NCI-H748 (cell line): Measurements from ENCODE around the gene DERA.
A peak's percentile ranks its signal among the peaks of the same experiment; 100 is the strongest.
"Not testable (repeated sequence)": the region's sequence is repeated elsewhere in the genome, so short reads cannot be mapped to it uniquely, and the experiment has no call there.

Experiments used
- DNase-seq: peaks from one replicate; lab custom pipeline; 2025; ENCODE audit not compliant: unreplicated experiment; lab: John Stamatoyannopoulos, UW

Gene DERA

GRCh38 chr12:16057351-16057751 is 146.2 kb downstream of the DERA start:
- not testable (repeated sequence) for DNase-seq

- no peak for DNase-seq
These were observed 151.5 kb downstream of the DERA start for GRCh38 chr12:16062611-16063010.

GRCh38 chr12:16063726-16064125 is 152.6 kb downstream of the DERA start:
- DNase-seq: no peak

DNA sequence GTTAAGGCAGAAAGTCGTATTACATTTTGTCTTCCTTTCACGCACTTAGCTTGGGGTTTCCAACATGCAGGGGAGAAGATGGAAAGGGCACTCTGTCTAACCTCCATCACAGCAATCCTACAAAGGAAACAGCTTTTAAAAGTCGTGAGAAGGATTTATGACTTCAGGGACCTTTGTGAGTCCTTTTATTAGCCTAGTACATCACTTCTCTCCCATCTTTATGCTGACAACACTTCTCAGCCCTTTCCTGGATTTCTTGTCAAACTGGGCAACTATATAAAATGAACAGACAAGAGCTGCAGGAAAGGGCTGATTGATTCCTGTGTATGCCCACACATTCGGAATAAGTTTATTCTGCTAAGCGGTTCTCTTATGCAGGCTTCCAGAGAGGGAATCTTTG is 159.0 kb downstream of the DERA start:
- DNase-seq: no peak

GRCh38 chr12:16072678-16073077 is 161.5 kb downstream of the DERA start:
- DNase-seq: no peak

DNA sequence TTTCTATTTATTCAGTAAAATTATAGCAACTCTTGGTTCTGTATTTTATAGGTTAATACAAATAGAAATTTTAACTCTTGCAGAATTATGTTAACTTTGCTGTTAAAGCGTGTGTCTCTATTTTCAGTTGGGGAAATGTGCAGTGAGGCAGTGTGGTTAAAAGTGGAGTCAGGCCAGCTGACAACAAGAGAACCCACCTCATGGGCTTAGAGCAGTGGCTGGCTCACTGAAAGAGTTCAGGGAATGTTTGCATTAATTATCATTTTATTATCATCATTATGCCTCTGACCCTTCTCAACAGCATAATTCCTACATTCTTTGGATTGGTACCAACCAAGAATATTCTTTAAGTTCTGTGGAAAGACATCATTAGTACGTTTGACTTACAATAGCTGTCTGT is 163.8 kb downstream of the DERA start:
- no peak for DNase-seq

DNA sequence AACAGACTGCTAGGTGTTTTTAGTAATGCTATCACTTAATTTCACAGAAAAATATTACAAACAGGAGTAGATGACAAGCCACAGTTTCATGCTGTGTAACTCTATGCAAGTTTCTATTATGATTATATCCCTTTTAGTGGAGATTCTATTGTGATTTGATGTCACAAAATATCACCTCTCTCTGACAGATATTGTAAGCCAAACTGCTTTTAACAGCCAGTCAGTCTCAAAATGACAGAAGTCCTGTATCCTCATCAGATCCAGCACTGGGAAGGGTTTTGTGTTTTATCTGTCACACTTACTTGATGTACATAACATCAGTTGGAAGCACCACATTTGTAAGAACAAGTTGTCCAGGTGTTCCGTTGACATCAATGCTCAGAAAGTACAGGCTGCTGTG is 164.8 kb downstream of the DERA start:
- no peak for DNase-seq

DNA sequence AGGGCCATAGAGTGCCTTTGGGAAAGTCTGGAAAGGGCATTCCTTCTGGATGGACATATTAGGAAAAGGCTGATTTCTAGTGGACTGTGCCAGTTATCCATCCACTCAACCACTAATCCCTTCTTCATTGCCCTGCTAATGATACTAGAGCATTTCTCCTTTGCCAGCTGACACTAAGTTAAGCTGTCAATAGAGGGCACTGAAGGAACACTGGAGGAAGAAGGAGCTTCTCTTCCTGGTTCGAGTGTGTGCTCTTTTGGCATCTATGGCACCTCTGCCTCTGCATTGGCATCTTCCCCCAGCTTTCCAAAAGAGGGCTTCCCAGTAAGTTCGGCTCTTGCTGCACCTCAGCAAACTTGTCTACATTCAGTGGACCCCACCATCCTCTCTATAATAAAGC is 165.4 kb downstream of the DERA start:
- DNase-seq: peak; percentile 73

GRCh38 chr12:16076970-16077522 is 165.9 kb downstream of the DERA start:
- DNase-seq: no peak

DNA sequence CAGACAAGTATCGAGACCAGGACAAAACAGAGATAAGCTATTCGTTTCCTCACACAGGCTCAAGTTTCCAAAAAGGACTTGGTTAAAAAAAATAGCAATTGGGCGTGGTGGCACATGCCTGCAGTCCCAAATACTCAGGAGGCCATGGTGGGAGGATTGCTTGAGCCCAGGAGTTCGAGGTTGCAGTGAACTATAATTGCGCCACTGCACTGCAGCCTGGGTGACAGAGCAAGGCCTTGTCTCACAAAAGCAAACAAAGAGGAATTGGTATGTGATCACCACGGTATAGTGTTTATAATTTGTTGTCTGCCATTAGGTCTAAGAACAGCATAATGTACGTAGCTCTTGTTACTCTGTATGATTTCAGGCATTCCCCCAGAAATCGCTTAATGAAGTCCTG is 175.3 kb downstream of the DERA start:
- no peak for DNase-seq

DNA sequence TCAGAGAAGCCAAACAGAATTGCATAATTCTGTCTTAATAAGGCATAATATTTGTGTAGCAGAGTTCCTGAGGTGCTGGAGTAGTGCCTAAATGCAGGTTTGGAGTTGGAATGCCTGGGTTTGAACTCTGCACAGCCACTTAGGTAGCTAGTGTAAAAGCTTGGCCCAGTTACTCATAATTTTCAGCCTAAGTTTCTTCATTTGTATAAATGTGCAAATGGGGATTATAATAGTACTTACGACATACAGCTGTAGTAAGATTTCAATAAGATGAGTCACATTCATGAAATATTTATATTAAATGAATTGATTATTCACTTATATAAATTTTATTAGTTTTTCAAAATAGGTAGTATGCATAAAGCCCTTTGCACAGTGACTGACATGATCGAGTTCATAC is 175.8 kb downstream of the DERA start:
- DNase-seq: no peak
